HG03378 (cell line): ENCODE measurements around the gene CCNQ.
A peak's percentile ranks its signal among the peaks of the same experiment; 100 is the strongest.

Experiments
- ATAC-seq: cut with Tn5 transposase; IDR thresholded peaks from one replicate; pipeline ENCODE4 v1.9.1; 2021; ENCODE audit warnings: mild to moderate bottlenecking, moderate library complexity; ENCODE audit not compliant: unreplicated experiment

The CCNQ gene

DNA sequence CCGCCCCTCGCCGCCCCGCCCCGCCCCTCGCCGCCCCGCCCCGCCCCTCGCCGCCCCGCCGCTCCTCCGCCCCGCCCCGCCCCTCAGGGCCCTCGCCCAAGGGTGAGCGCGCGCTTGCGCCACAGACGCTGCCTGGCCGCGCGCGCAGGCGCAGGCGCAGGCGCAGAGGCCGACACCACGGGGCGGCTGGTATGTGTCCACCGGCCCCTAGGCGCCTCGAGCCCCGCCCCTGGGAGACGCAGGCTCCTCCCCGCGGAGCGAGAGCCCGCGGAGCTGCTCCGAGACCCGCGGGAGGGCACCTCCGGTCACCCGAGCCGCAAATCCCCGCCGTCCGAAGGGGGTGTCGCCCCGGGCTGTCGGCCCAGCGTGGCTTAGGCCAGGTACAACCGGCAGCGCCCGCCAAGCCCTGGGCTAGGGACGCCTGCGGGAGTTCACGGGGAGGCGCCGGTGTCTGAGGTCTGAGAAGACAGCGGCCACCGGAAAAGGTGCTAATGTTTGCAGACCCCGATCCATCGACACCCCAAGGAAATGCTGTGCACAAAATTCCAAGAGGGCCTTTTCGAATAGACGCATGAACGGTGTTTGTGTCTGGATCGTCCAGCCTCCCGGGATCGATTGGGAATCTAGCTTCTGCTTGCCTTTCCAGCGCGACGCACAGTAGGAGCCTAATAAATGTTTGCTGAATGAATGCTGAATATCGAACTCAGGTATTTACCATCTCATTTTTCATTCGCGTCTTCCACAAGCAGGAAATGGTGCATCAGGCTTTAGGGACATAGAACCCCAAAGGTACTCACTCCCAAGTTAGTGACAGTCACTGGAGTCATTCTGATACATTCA lies 473 bp upstream of the CCNQ start:
- ATAC-seq, result peak; percentile 53

DNA sequence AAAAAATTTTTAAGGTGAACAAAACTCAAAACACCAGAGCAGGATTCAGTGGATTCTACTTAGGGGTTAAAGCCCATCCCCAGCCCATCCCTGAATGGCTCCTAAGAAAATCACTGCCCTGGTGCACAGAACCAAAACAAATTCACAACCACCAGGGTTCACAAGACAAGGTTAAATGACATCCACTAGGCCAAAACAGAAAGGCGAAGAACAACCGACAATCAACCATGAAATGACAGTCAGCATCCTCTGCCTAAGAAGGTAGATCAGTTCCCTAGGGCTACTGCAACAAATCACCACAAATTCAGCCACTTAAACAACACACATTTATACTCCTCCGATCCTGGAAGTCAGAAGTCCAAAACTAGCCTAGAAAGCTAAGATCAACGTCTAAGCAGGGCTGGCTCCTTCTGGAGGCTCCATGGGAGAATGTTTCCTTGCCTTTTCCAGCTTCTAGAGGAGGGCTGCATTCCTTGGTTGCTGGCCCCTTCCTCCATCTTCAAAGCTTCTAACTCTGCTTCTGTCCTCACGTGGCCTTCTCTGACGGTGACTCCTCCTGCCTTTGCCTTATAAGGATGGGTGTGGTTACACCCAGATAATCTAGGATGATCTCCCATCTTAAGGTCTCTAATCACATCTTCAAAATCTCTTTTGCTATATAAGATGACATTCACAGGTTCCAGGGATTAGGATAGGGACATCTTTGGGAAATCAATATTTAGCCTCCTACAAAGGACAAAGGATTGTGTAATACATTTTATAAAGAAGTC lies 1.8 kb downstream of the CCNQ start:
- no peak for ATAC-seq

DNA sequence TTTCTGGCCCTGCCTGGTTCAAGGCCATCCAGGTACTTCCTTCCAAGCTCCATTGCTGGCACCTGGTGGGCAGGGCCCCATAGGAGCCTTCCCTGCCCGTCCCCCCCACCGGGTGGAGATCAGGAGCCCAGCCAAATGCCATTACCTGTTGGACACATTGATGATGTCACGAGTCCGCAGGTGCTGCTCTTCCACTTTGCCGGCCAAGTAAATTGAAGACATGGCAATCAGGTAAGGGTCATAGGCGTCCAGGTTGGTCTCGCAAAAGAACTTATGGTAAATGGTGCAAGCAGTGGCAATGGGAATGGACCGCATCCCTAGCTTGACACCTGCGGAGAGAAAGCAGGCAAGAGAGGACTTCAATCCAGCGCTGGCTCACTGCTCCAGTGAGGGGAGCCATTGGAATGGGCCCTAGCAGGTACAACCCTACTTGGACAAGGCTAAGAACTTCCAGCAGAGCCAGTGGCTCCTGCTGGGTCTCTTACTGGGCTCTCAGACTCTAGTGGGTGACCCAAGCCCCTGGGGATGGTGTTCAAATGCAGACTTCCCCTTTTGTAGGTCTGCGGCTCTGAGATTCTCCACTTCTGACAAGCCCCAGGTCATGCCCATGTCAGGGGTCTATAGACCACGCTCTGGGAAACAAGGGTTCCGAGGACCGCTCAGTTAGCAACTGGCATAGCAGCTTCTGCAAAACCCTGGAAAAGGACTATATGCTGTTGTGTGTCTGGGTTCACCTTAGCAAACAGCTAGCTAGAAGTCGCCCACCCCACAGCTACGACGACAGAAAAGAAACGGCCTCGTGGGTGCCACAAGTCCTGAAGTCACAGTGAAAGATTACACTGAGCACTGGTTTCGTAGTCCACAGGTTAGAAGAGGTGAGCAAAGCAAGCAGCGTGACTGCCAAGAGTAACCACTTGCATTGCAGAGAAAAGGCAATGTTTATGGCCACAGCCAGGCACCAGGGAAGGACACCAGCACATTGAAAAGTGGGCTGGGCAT lies 2.8 kb downstream of the CCNQ start:
- no peak for ATAC-seq

DNA sequence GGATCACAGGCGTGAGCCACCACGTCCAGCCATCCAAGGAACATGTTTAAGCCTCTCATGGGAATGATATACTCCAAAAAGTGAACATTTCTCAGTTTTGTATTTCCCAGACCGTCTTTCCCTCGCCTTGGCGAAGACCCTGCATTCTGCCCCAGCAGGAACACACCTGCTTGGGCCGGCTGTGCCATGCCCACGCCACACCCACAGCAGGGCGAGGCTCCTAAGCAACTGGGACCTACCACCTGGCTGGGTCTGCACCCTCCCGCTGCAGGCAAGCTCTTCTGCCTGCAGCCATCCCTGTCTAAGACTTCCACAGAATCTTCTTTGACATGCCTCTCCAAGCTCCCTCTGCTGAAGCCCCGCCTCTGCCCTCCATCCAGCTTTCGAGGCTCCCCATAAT lies 3.6 kb downstream of the CCNQ start:
- ATAC-seq, result no peak

DNA sequence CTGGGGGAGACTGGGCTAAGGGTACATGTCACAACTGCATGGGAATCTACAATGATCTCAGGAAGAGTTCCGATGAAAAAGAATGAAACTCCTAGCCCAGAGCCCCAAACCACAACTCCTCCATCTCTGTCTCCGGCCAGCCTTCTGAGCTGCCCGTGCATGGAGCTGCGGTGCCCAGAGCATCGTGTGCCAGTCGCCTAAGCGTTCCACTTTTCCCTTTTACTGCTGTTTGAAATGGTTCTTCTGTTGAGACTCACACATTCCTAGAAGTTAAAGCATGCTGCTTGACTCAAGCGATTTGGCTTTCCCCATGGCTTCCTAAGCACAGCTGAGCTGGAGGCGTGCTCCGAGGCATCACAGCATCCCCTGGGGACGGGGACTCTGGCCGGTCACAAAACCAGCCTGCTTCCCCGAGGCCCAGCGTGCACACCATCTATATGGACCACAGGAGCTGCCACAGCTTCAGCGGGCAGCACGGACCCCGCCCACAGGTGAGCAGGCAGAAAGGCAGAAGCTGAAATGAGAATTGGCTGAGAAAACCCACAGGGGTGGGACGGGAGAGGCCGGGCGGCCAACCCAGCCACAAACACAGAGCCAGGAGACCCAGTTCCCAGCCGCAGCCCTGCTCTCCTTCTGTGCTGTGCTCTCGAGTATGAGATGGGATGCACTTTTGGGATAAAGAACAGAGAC lies 5.0 kb downstream of the CCNQ start:
- no peak for ATAC-seq

DNA sequence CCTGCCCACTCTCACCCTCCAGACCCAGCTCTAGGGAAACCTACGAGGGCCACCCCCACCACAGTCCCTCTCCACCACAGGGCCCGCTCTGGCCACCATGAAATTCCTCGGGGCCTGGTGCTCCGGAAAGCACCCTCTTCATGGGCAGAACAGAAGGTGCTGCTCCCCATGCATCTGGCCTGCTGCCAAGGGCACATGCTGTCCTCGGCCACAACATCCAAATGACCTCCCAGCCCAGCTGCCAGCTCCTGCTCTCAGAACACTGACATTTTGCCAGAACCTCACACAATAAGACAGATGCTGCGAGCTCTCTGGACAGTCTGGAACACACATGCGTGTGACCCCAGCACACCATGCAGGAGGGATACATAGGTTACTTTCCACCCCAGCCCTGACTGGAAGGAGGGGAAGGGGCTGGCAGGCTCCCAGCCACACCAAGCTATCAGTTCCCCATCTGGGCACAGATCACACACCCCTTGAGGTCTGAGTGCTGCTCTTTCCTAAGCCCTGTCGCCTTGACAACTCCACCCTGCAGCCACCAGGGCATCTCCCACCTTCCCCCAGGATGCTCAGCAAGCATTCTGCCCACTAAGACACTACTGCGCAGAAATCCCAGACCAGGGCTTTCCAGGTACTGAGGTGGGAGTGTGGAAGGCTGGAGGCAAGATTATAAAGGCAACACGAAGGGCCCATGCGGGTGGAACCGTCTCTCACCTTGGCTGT lies 5.8 kb downstream of the CCNQ start:
- ATAC-seq, result no peak

DNA sequence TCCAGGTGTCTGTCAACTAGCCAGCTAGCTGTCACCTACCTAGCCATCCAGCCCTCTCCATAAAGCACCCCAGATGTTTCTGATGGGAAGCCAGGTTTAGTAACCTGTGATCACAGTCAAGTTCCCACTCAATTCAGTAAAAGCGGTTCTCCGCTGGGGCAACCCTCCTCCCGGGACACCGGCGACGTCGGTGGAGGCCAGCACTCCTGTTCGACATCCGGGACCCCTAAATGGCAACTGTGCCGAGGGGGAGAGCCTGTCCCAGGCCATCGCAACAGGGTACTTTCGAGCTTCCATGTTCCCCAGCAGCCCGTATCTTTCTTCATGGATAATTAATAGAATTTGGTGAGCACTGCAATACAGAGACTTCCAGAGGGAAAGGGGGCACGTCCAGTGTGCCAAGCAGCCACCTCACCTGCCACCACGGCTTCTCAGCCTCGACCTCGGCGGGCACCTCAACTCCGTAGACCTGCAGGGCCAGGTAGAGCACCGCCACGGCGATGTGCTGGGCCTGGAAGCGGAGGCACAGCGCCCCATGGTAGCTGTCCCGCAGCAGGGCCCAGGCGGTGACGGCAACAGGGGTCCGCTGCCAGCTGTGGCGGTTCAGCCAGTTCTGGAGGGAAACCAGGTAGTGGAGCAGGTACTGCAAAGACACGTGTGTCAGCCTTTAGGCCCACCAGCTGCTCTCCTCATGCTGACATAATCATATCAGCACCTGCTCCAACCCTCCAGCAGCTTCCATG lies 6.7 kb downstream of the CCNQ start:
- no peak for ATAC-seq

DNA sequence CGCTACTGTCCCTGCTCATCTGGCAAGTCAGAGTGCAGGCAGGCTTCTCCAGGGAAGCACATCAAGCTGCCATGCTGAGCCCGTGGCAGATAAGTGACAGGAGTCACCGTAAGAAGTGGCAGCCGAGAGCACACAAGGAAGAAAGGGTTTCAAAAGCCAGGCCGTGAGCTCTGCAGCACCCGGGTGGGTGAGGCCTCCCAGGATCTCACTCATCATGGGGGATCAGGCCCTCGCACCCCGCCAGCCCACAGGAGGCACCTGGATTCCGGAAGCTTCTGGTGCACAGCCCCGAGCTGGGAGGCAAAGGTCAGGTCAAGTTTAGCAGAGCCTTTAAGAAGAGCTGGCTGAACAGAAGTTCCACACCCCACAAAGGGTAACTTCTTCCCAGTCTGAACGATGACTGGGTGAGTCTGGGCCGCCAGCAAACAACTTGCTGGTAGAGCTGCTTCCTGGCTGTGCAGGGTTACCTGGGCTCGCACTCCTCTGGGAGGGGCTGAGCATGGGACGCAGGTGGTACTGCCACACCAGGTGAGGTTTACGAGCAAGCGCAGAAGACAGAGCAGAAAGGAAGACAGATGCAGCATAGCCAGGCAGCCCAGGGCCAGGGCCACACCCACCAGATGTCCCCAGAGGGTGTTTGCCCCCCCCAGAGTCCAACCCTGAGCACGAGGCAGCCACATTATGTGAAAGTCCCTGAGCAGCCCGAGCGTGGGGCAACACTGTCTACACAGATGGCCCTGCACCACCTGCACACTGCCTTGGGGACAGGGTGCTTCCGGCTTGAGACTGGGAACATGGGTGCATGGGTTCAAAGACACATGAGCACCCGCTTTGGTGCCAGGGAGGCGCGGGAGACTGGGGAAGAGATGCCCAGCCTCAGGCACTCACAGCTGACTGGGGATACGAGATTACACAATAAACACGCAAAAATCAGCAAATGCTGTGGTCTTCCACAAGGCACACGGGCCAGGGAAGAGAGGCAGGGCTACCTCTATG lies 7.7 kb downstream of the CCNQ start:
- no peak for ATAC-seq

DNA sequence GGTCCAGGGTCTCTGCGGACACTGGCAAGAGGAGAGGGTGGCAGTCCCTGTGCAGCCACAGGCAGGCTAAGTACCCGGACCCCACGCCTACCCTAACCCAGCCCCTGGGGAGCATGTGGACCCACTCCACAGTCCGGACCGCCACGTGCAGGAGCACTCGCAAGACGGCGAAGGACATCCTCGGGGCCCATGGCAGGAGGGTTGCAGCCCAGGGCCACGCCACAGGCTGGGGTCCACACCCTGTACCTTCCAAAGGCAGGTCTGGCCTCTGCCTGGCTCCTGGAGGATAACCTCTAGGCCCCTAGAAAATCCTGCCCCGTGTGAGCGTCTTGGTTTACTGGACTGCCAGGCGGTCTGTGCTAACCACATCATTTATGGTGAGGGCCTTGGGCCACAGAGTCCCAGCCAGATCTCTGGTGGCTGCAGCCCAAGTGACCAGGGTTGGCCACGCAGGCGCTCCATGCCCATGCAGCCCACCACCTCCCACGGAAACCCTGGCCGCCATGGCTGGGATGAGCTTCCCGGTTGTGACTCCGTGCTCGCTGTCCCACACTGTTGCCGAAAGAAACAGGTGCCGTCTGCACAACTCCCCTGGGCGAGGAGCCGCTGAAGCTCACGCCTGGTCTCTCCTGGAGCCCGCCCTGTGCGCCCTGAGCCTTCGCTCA lies 10.0 kb downstream of the CCNQ start:
- no peak for ATAC-seq

DNA sequence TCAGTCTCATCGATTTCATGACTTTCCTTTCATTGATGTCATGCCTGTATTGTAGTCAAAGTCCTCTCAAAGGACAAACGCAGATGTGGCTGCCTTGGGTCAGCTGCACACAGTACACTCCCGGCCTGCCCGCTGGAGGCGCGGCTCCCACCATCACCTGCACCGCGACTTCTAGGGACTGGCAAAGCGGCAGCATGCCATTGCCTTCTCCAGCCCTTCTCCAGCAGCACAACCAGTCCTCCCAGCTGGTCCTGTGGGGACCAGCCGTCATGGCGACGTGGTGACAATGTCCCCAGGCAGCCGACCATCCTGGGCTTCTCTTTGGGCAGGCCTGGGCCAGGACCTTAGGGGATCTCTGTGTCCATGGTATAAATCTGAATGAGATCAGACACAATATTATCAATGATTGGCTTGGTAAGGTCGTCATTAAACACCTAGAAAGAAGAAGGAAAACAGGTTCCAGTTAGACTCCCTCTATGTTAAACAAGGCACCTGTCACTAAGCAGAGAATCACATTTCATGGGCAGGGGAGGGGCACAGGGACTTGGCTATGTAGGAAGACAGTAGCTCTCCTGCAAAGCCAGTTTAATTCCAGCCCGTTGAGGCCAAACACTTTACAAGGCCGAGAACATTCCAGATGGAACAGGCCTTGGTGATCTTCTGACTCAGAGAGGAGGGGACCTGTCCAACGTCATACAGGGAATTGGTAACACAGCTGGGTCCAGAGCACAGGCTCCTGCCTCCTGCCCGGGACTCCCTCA lies 10.7 kb downstream of the CCNQ start:
- ATAC-seq, result no peak

DNA sequence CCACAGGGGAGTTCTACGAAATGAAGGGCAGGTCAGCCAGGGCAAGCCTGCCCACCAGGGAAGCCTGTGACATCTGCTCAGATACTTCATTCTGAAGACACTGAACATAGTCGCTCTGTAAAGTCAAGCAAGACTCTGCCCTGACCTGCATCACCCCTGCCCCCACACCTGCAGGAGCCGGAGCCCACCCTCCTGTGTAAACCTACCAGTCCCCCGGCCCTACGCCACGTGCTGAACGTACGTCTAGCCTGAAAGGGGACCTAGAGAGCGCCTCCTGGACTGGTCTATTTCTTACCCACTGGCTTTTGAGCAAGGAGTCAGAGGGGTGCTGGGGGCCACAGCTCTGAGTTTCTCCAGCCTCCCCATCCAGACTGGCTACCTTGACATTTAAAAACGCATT lies 11.6 kb downstream of the CCNQ start:
- no peak for ATAC-seq

DNA sequence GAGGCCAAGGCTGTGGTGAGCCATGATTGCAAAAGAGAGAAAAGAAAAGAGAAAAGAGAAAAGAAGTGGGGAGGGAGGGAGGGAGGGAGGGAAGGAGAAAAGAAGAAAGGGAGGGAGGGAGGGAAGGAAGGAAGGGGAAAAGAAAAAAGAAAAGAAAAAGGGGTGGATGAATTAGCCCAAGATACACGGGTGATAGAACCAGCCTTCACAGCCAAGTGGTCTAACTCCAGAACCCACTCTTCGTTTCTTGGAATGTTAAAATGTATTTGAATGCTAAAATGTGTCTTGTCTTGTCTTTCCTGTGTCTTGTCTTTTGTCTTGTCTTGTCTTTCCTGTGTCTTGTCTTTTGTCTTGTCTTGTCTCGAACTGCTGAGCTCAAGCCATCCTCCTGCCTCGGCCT lies 13.1 kb downstream of the CCNQ start:
- ATAC-seq, result no peak

DNA sequence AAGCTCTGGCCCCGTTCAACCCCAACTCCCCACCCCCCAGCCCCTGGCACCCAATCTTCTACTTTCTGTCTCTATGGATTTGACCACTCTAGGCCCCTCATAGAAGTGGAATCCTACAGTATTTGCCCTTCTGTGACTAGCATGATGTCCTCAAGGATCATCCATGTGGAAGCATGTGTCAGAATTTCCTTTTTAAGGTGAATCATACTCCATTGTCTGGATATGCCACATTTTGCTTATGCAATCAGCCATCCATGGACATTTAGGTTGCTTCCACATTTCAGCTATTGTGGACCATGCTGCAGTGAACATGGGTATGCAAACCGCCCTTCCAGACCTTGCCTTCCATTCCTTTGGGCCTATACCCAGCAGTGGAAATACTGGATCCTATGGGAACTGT lies 15.5 kb downstream of the CCNQ start:
- no peak for ATAC-seq

DNA sequence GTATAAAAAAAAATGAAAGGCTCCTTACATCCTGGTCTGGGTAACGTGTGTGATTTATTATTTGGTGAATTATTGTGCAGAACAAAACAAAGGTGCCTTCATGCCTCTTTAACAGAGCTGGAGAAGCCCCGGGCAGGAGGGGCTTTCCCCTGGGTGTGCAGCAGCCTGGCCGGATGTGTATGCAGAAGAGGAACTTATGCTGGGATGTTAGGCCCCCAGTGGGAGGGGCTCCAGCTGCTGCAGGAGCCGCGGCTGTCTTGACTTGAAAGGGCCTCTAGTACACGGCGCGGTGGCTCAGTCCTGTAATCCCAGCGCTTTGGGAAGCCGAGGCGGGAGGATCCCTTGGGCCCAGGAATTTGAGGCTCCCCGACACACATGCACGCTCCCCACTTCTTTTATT lies 16.0 kb downstream of the CCNQ start:
- peak; percentile 98 for ATAC-seq

DNA sequence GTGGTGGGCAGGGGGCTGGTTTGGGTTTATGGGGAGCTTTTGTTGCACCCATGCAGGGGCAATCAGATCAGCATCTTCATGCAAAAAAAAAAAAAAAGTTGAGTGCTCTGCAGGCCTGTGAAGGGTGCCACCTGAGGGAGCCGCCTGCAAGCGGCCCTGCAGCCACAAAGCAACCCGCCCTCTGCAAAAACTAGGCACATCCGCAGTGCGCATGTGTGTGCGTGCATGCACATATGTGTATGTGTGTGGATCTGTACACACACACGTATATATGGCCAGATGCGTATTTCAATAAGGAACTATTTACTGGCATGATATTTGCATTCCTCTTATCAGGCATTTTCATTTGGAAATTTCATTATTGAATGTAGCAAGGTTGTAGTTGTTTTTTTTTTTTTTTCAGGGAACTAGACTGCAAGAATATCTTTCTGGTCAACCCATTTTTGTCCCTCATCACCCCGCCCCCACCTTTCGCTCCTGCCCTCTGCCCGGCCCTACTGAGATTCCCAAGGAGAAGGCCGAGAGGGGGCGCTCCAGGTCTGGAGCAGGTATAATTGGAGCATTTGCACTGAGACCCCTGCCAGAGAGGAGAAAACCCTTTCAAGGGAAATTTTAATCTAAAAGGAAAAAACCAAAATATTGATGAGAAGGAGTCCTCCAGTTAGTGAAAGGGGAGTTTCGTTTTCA lies 18.1 kb downstream of the CCNQ start:
- no peak for ATAC-seq

DNA sequence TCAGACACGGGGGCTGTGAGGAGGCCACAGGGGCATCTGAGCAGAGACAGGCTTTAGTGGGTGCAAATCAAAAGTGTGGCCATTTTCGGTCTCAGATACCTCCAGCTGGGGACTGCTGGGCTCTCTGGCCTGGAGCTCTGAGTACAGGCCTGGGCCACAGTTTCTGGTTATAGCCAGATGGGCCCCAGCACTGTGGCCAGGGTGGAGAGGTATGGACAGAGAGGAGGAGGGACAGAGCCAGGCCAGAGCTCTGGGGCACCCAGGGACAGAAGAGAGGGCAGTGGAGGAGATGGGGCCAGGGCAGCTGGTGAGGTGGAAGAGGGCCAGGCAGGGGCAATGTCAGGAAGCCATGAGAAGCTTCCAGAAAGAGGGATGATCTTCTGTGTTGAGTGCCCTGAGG lies 20.1 kb downstream of the CCNQ start:
- ATAC-seq, result no peak
